ENCODE measurements around the gene RFX8. TPM values are rescaled to one million over a fixed set of nuclear protein-coding genes. Genes with fewer than 3 reads are reported as not detected.
A peak's percentile ranks its signal among the peaks of the same experiment; 100 is the strongest.

The RFX8 gene
- 10 to 100 TPM in 1 of 6 donors, 1 to 10 TPM in 1, under 1 TPM in 2, not detected in 2; 0.24 to 21.0 (median 0.80) TPM for total RNA-seq

DNA sequence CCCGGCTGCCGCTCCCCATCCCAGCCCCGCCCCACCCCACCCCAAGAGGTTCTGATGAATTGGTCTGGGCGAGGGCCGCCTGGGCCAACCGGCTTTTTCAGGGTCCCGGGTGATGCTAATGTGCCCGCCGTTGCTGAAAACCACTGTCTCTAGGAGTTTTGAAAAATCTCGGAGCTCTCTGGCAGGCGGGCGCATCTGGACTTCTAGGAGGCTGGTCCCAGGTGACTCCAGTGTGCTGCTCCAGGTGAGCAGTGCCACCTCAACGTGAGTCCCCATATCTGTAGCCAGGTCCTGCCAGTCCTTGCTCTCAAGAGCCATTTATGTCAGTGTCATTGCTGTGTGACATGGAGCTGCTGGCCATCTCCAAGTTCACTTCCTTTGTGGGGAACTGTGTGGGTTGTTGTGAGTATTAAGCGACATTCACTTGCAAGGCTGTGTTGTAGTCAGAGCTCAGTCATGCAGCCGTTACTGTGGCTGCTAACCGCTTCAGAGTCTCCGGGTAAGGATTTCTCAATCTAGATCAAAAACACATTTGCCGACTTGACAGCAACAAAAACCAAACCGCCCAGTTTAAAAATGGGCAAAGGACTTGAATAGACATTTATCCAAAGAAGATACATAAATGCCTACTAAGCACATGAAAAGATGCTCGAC lies at the start of gene RFX8:
Gene RFX8 (minus strand): TSS at position 382 of the 654 bp plus-strand sequence. CDS start 8,264 bp downstream, outside the sequence.
- 34 to 42% methylated on average over 13 to 14 of the region's 20 CpGs for WGBS, 2 donors
- no peaks in the 10 kb centered on the region for H3K9me3 ChIP-seq
- ATAC-seq (ENCODE audit: low FRiP score in 2 of 2) (peak; percentile 73 to 87), DNase-seq (peak in 1 of 2 donors; percentile 27)
- H3K4me3 ChIP-seq = peak within 1 kb of the TSS; percentile 47 to 63 (median 56)
- peaks cover 12 to 19% (median 14%) of the 10 kb centered on the region in 4 donors for H3K4me1 ChIP-seq
- H3K27ac ChIP-seq = peak within 1 kb of the TSS; percentile 4 to 61 (median 59)
- peaks cover 0 to 11% (median 0%) of the 10 kb centered on the region in 4 donors for H3K27me3 ChIP-seq
- TF ChIP-seq, protein P1, sequence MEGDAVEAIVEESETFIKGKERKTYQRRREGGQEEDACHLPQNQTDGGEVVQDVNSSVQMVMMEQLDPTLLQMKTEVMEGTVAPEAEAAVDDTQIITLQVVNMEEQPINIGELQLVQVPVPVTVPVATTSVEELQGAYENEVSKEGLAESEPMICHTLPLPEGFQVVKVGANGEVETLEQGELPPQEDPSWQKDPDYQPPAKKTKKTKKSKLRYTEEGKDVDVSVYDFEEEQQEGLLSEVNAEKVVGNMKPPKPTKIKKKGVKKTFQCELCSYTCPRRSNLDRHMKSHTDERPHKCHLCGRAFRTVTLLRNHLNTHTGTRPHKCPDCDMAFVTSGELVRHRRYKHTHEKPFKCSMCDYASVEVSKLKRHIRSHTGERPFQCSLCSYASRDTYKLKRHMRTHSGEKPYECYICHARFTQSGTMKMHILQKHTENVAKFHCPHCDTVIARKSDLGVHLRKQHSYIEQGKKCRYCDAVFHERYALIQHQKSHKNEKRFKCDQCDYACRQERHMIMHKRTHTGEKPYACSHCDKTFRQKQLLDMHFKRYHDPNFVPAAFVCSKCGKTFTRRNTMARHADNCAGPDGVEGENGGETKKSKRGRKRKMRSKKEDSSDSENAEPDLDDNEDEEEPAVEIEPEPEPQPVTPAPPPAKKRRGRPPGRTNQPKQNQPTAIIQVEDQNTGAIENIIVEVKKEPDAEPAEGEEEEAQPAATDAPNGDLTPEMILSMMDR (IDR thresholded peaks at IDR 0.05) = no peak
- TF ChIP-seq POLR2AphosphoS5 (IDR thresholded peaks at IDR 0.05) = no peak
- TF ChIP-seq POLR2A (IDR thresholded peaks at IDR 0.05) = no peak
- TF ChIP-seq EP300 (IDR thresholded peaks at IDR 0.05) = no peak
- no peaks in the 10 kb centered on the region for H3K36me3 ChIP-seq

DNA sequence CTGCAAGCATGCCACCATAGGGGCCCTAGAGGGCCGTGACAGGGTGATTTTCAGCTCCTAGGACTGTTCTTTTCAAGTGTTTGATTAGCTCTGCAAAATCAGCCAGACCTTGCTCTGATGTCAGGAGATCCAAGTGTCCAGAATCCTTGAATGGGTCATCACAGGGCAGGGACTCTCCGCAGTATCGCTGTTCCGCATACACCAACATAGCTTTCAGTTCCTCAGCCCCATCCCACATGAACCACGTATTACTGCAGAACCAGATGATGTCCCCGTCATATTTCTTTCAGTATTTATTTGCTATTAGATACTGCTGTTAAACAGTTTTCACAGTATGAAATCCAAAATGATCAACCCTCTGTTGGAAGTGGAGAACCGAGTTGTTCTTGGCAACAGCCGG lies 46.6 kb upstream of the RFX8 start:
- ATAC-seq (ENCODE audit: low FRiP score in 2 of 2) (peak in 1 of 2 donors; percentile 24), DNase-seq (no peak)
- Histone ChIP-seq H3K27me3 (no peaks in the 10 kb centered on the region), H3K27ac (no peak overlapping the region), H3K36me3 (no peaks in the 10 kb centered on the region), H3K9me3 (no peaks in the 10 kb centered on the region), H3K4me3 (no peak overlapping the region), H3K4me1 (peaks cover 0 to 18% (median 10%) of the 10 kb centered on the region in 4 donors)
- WGBS, 2 donors = 73 to 89% methylated on average over 8 of the region's 8 CpGs
- TF ChIP-seq, protein P1 (IDR thresholded peaks at IDR 0.05) = no peak
- no peak for TF ChIP-seq EP300 (IDR thresholded peaks at IDR 0.05)
- no peak for TF ChIP-seq POLR2A (IDR thresholded peaks at IDR 0.05)
- TF ChIP-seq POLR2AphosphoS5 (IDR thresholded peaks at IDR 0.05) = no peak

DNA sequence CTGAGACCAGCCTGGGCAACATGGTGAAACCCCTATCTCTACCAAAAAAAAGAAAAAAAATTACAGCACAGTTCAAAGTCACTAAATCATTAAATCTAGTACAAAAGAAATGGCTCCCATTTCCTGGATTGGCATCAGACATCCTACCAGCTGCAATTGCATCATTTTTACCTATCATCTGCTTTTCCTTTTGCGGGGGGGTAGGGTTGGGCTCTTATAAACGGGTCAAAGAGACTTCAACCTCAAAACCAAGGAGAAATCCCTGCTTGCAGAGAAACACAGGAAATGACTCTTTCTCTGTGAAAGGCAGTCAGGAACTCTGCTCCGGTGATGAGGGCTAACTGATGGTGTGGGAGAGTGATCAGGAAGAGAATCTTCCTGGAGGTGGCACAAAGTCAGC lies 45.3 kb upstream of the RFX8 start:
- Histone ChIP-seq H3K4me3 (no peak overlapping the region), H3K27me3 (no peaks in the 10 kb centered on the region), H3K4me1 (peaks cover 0 to 18% (median 10%) of the 10 kb centered on the region in 4 donors), H3K36me3 (no peaks in the 10 kb centered on the region), H3K27ac (no peak overlapping the region), H3K9me3 (no peaks in the 10 kb centered on the region)
- ATAC-seq (ENCODE audit: low FRiP score in 2 of 2) (no peak), DNase-seq (no peak)
- TF ChIP-seq POLR2A (IDR thresholded peaks at IDR 0.05) = no peak
- no peak for TF ChIP-seq POLR2AphosphoS5 (IDR thresholded peaks at IDR 0.05)
- TF ChIP-seq, protein P1 (IDR thresholded peaks at IDR 0.05) = no peak
- no peak for TF ChIP-seq EP300 (IDR thresholded peaks at IDR 0.05)
- 42 to 53% methylated on average over 3 of the region's 3 CpGs for WGBS, 2 donors

DNA sequence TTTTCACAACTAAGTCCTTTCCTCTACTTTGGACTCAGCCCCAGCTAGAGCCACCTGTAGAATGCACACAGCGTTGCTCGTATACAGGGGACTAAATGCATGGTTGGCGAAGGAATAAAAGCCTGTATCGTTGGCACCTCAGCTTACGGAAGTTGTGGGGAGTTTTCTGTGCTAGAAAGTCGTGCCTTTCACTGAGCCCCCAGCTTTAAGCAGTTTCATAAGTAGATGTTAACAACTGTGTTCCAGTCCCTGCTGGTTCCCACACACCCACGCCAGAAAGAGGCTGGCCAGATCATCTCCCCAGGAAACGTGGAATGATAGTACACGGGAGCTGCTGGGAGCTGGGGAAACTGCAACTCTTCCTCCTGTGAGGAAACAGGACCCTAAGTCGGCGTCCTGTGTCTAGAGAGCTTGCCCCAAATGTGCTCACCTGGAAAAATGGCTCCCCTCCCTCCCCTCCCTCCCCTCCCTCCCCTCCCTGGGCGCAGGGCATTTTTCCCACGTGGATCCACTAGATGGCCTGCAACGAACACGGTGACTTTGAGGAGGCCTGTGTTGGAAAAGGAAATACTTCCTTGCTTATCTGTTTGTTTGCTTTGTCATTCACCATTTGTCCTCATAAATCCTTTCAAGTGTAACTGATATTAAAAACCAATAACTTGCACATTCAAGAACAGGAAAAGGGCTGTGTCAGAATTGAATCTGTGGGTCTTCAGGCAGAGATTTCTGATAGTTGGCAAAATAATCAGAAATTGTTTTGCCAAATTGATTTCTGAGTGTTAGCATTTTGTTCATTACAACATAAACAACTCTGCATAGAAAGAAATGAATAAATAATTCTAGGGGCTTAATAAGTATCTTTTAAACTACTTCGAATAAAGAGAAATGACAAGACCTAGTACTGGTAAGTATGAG lies 43.9 kb upstream of the RFX8 start:
- Histone ChIP-seq H3K27me3 (no peaks in the 10 kb centered on the region), H3K27ac (no peak overlapping the region), H3K36me3 (no peaks in the 10 kb centered on the region), H3K4me1 (peaks cover 0 to 18% (median 10%) of the 10 kb centered on the region in 4 donors), H3K9me3 (no peaks in the 10 kb centered on the region), H3K4me3 (no peak overlapping the region)
- DNase-seq = no peak
- TF ChIP-seq, protein P1 (IDR thresholded peaks at IDR 0.05) = peak in 2 of 6 experiments; percentile 20 to 28
- TF ChIP-seq EP300 (IDR thresholded peaks at IDR 0.05) (no peak), POLR2A (IDR thresholded peaks at IDR 0.05) (no peak), POLR2AphosphoS5 (IDR thresholded peaks at IDR 0.05) (no peak)
- ATAC-seq (ENCODE audit: low FRiP score in 2 of 2) = peak in 1 of 2 donors; percentile 52
- 43 to 47% methylated on average over 14 to 16 of the region's 16 CpGs for WGBS, 2 donors
